Keratinocyte (primary cell): Measurements from ENCODE around the gene ZFPL1. TPM values are rescaled to one million over a fixed set of nuclear protein-coding genes. Genes with fewer than 3 reads are reported as not detected.
A peak's percentile ranks its signal among the peaks of the same experiment; 100 is the strongest.

ENCODE experiments used
- DNase-seq: peaks from one replicate; pipeline ENCODE4 v3.0.0-alpha.2; 2011; ENCODE audit warnings: low read depth, missing footprints, low spot score
- FAIRE-seq: peaks from 2 replicates; lab custom pipeline; 2011; peaks lifted over from hg19 to GRCh38; lab: Jason Lieb, UNC
- H2AFZ ChIP-seq: 2 replicates; pipeline ENCODE4 v1.6.0; 2012; ENCODE audit warnings: low read length, control low read depth, inconsistent platforms; ENCODE audit not compliant: control insufficient read depth
- H3K27ac ChIP-seq: 2 replicates; pipeline ENCODE4 v1.5.1; 2011; ENCODE audit warnings: low read length; ENCODE audit not compliant: control insufficient read depth, insufficient read depth
- H3K27me3 ChIP-seq: 3 replicates; pipeline ENCODE4 v1.6.0; 2011; ENCODE audit warnings: low read length; ENCODE audit not compliant: control insufficient read depth, insufficient read depth; ENCODE audit errors: extremely low read depth
- H3K36me3 ChIP-seq, 2 experiments: 2 replicates in 1 of 2; 3 replicates in 1 of 2; pipeline ENCODE4 v1.5.1; 2011; ENCODE audit warnings: low read length in 2 of 2, mild to moderate bottlenecking in 1 of 2; ENCODE audit not compliant: control insufficient read depth in 2 of 2, insufficient read depth in 2 of 2; ENCODE audit errors: extremely low read depth in 1 of 2
- H3K4me1 ChIP-seq: 3 replicates; pipeline ENCODE4 v1.5.1; 2011; ENCODE audit warnings: low read length; ENCODE audit not compliant: control insufficient read depth, insufficient read depth; ENCODE audit errors: extremely low read depth
- H3K4me2 ChIP-seq: 3 replicates; pipeline ENCODE4 v1.6.0; 2011; ENCODE audit warnings: low read depth, low read length; ENCODE audit not compliant: control insufficient read depth, insufficient read depth; ENCODE audit errors: extremely low read depth
- H3K4me3 ChIP-seq, 3 experiments: fragments of 200-600 bp in 1 of 3; sonication (generic) in 1 of 3; 2 replicates in 2 of 3; 3 replicates in 1 of 3; pipeline ENCODE4 v1.5.1; 2011 to 2016; ENCODE audit warnings: low read length in 3 of 3, mild to moderate bottlenecking in 3 of 3, control low read depth in 2 of 3, inconsistent platforms in 1 of 3, low read depth in 1 of 3, mixed read lengths in 1 of 3, mixed run types in 1 of 3, moderate library complexity in 1 of 3; ENCODE audit not compliant: control insufficient read depth in 2 of 3, insufficient read depth in 2 of 3; ENCODE audit errors: extremely low read depth in 1 of 3
- H3K79me2 ChIP-seq: 2 replicates; pipeline ENCODE4 v1.6.0; 2012; ENCODE audit warnings: low read length; ENCODE audit not compliant: control insufficient read depth, insufficient read depth
- H3K9ac ChIP-seq: 3 replicates; pipeline ENCODE4 v1.6.0; 2011; ENCODE audit warnings: low read length; ENCODE audit not compliant: control insufficient read depth, insufficient read depth; ENCODE audit errors: extremely low read depth
- H3K9me1 ChIP-seq: 3 replicates; pipeline ENCODE4 v1.6.0; 2011; ENCODE audit warnings: low read length; ENCODE audit not compliant: control insufficient read depth, insufficient read depth; ENCODE audit errors: extremely low read depth
- H3K9me3 ChIP-seq: 2 replicates; pipeline ENCODE4 v1.5.1; 2012; ENCODE audit warnings: low read depth, low read length; ENCODE audit not compliant: control insufficient read depth
- H4K20me1 ChIP-seq: 3 replicates; pipeline ENCODE4 v1.6.0; 2011; ENCODE audit warnings: low read length; ENCODE audit not compliant: control insufficient read depth, insufficient read depth; ENCODE audit errors: extremely low read depth
- EZH2 ChIP-seq: IDR thresholded peaks from one replicate; pipeline ENCODE4 v1.6.1; 2012; ENCODE audit warnings: inconsistent platforms, mild to moderate bottlenecking, low read length, moderate library complexity
- dilution Hi-C: fragments of 300-500 bp; cut with MboI; formaldehyde crosslinking; loops from one replicate; pipeline ENCODE4 v1.7.0; 2020; ENCODE audit warnings: low sequenced_read_pairs; ENCODE audit not compliant: extremely low pct_ligation_motif_present
- polyA plus RNA-seq, 5 experiments: library from polyadenylated mRNA; depleted of rRNA in 3 of 5; stranded (reverse) in 3 of 5; stranded (forward) in 1 of 5; unstranded in 1 of 5; fragments of >200 nt; gene quantifications; 1 replicate in 1 of 5; 2 replicates in 3 of 5; 3 replicates in 1 of 5; pipeline versions ENCODE4 v1.2.1 to v1.2.3, GENCODE V29; 2011 to 2012; ENCODE audit warnings: missing spikeins in 2 of 5, low read depth in 1 of 5, low replicate concordance in 1 of 5
- TF ChIP-seq, protein P1 (sequence below), 3 experiments: IDR thresholded peaks in 1 of 3; conservative IDR thresholded peaks in 1 of 3; optimal IDR thresholded peaks in 1 of 3; 2 replicates in 2 of 3; 3 replicates in 1 of 3; pipeline versions ENCODE3 to v1.5.1; 2011; ENCODE audit warnings: low read length in 3 of 3, mild to moderate bottlenecking in 3 of 3, moderate library complexity in 2 of 3, control low read depth in 1 of 3, inconsistent platforms in 1 of 3; ENCODE audit not compliant: insufficient read depth in 2 of 3; ENCODE audit errors: extremely low read depth in 1 of 3

The ZFPL1 gene
- polyA plus RNA-seq, 1 donor (not counting 4 experiments of a cell fraction or from before 2014, with no cell fraction given): 15.0 TPM

DNA sequence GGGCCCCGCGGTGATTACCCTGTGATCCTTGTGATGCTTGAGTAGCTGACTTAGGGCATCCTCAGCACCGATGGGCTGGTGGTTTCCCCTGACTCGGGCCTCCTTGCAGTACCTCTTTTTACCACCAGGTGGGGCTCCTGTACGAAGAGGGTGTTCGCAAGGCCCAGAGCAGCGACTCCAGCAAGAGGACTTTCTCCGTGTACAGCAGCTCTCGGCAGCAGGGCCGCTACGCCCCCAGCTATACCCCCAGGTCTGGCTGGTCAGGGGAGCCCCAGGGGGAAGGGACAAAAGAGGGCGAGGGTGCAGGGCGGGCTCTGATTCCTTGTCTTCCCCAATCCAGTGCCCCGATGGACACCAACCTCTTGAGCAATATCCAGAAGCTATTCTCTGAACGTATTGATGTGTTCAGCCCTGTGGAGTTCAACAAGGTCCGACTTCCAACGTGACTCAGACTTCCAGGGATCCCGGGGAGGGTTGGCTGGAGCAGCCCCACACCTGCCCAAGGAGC, 26.4 kb downstream of the ZFPL1 start:
- no peak overlapping the region for H2AFZ ChIP-seq
- no peak overlapping the region for H3K9ac ChIP-seq
- FAIRE-seq (peak; percentile 80), DNase-seq (no peak)
- H4K20me1 ChIP-seq: no peaks in the 10 kb centered on the region
- no peaks in the 10 kb centered on the region for H3K27me3 ChIP-seq
- dilution Hi-C loops: no loop called here
- peaks cover 3% of the 10 kb centered on the region for H3K79me2 ChIP-seq
- H3K27ac ChIP-seq: no peak overlapping the region
- peaks cover 7 to 9% of the 10 kb centered on the region in 2 experiments for H3K36me3 ChIP-seq
- H3K9me1 ChIP-seq: no peaks in the 10 kb centered on the region
- H3K4me2 ChIP-seq: no peak overlapping the region
- no peak for TF ChIP-seq EZH2
- TF ChIP-seq, protein P1, sequence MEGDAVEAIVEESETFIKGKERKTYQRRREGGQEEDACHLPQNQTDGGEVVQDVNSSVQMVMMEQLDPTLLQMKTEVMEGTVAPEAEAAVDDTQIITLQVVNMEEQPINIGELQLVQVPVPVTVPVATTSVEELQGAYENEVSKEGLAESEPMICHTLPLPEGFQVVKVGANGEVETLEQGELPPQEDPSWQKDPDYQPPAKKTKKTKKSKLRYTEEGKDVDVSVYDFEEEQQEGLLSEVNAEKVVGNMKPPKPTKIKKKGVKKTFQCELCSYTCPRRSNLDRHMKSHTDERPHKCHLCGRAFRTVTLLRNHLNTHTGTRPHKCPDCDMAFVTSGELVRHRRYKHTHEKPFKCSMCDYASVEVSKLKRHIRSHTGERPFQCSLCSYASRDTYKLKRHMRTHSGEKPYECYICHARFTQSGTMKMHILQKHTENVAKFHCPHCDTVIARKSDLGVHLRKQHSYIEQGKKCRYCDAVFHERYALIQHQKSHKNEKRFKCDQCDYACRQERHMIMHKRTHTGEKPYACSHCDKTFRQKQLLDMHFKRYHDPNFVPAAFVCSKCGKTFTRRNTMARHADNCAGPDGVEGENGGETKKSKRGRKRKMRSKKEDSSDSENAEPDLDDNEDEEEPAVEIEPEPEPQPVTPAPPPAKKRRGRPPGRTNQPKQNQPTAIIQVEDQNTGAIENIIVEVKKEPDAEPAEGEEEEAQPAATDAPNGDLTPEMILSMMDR (optimal IDR thresholded peaks at IDR 0.05 in 1 of 3, IDR thresholded peaks at IDR 0.05 in 1 of 3, conservative IDR thresholded peaks at IDR 0.05 in 1 of 3; ENCODE audit: extremely low read depth in 1 of 3, insufficient read depth in 2 of 3, low read length in 3 of 3): peak; percentile 87 to 98 (median 96)
- H3K4me3 ChIP-seq: no peak overlapping the region
- no peaks in the 10 kb centered on the region for H3K9me3 ChIP-seq
- peaks cover 22% of the 10 kb centered on the region for H3K4me1 ChIP-seq

DNA sequence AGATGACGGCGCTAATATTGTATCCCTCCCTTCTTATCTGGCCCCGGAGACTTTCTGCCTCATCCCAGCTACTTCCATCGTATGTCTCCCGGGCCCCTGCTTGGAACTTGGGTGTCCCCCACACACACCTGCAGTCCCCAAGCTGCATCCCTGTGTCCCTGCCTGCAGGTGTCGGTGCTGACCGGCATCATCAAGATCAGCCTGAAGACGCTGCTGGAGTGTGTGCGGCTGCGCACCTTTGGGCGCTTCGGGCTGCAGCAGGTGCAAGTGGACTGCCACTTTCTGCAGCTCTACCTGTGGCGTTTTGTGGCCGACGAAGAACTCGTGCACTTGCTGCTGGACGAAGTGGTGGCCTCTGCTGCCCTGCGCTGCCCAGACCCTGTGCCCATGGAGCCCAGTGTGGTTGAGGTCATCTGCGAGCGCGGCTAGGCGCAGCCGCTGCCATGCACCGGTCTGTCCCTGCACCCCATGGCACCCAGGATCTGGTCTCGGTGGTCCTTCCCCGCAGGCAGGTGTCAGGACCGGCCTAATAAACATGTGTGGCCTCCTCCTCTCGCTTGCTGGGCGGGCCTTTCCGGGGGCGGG, 27.2 kb downstream of the ZFPL1 start:
- peaks cover 29% of the 10 kb centered on the region for H3K4me1 ChIP-seq
- no peak overlapping the region for H3K4me3 ChIP-seq
- H3K27ac ChIP-seq: no peak overlapping the region
- FAIRE-seq: no peak
- no peaks in the 10 kb centered on the region for H3K9me3 ChIP-seq
- DNase-seq: no peak
- TF ChIP-seq EZH2: no peak
- TF ChIP-seq, protein P1 (optimal IDR thresholded peaks at IDR 0.05 in 1 of 3, IDR thresholded peaks at IDR 0.05 in 1 of 3, conservative IDR thresholded peaks at IDR 0.05 in 1 of 3; ENCODE audit: extremely low read depth in 1 of 3, insufficient read depth in 2 of 3, low read length in 3 of 3): no peak
- dilution Hi-C loops: no loop called here
- H2AFZ ChIP-seq: no peak overlapping the region
- peaks cover 10 to 12% of the 10 kb centered on the region in 2 experiments for H3K36me3 ChIP-seq
- no peak overlapping the region for H3K4me2 ChIP-seq
- peaks cover 11% of the 10 kb centered on the region for H3K79me2 ChIP-seq
- no peaks in the 10 kb centered on the region for H3K27me3 ChIP-seq
- H4K20me1 ChIP-seq: no peaks in the 10 kb centered on the region
- no peak overlapping the region for H3K9ac ChIP-seq
- H3K9me1 ChIP-seq: peaks cover 2% of the 10 kb centered on the region
